Measurements from ENCODE around the gene UBA3. TPM values are rescaled to one million over a fixed set of nuclear protein-coding genes. Genes with fewer than 3 reads are reported as not detected.

Gene UBA3
- total and polyA plus RNA-seq, 2 of the 13 experiments (the other 11 are each of a cell fraction or from before 2014, with no cell fraction given): 40.7 to 49.0 TPM

DNA sequence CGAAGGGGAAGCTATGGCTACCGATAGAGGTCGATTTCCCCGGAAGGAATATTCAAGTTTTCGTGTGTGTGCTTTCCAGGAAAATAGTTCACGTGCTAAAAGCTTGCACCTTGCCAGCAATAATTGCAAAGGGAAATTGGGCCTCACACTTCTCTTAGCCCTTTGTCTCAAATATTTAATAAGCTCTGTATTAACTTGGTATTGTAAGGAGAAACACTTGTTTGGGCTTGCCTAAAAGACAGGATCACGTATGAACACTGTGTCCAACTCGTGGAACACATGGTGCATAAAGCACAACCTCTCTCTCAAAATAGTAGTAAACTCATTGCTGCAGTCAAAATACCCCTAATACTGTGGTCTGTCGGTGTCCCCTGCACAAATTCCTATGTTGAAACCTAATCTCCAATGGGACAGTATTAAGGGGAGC, 27.7 kb downstream of the UBA3 start:
- intact Hi-C loops (cut with micrococcal nuclease; ENCODE audit: unreplicated experiment) (loop anchor here (1.0 to 5.0 kb wide), 2 partner anchors 28 to 40 kb away; partner anchors contain the start of genes EOGT and UBA3), in situ Hi-C loops (cut with HindIII; ENCODE audit: extremely low pct_ligation_motif_present, low pct_unique_long_range_greater_than_20kb) (no loop called here)
- Histone ChIP-seq H2AFZ (ENCODE audit: low read length) (peak overlapping the region; percentile 37), H3K27ac (ENCODE audit: extremely low read length, insufficient read depth, low read length) (peak overlapping the region; percentile 91), H3K4me2 (ENCODE audit: low read depth, low read length) (peak overlapping the region; percentile 89), H3K79me2 (ENCODE audit: insufficient read depth, low read length) (peaks cover 43% of the 10 kb centered on the region), H3K36me3 (replicated peaks in 1 of 2; ENCODE audit: control insufficient read depth in 1 of 2, insufficient read depth in 2 of 2, low read length in 2 of 2) (peaks cover 3 to 25% of the 10 kb centered on the region in 2 experiments; a peak in 3 of 5 replicates), H3K4me3 (replicated peaks in 1 of 3; ENCODE audit: insufficient read depth in 1 of 3, low read depth in 2 of 3, low read length in 3 of 3) (peak overlapping the region; percentile 79 to 95 (median 89)), H3K27me3 (ENCODE audit: control insufficient read depth in 1 of 2, insufficient read depth in 2 of 2, low read length in 2 of 2) (no peaks in the 10 kb centered on the region; a peak in 1 of 5 replicates), H3K9me3 (ENCODE audit: low read length) (no peaks in the 10 kb centered on the region), H3K9ac (ENCODE audit: insufficient read depth, low read depth, low read length) (peak overlapping the region; percentile 98), H3K4me1 (ENCODE audit: insufficient read depth, low read length) (peaks cover 30% of the 10 kb centered on the region), H4K20me1 (ENCODE audit: insufficient read depth, low read length) (peaks cover 13% of the 10 kb centered on the region)
- BruUV-seq (replicated peaks): TSS peak; percentile 97
- ChIA-PET CTCF (ENCODE audit: low intra/inter-chr PET ratio, low total read pairs) (no interaction called here), POLR2A (interaction anchor here (1.1 to 2.0 kb wide), 5 partner anchors 8 to 39 kb away, joined by 3 to 18 read pairs (median 9); partner anchors contain the start of genes ARL6IP5 and EOGT)
- ATAC-seq (no peak; the same call in 1 of the 3 replicates), DNase-seq (ENCODE audit: low spot score) (no peak), FAIRE-seq (no peak)
- 11% methylated on average over 8 of the region's 9 CpGs for WGBS (ENCODE audit: low lambda C conversion rate)
- TF ChIP-seq PAF1 (CRISPR knock-in tag; IDR thresholded peaks at IDR 0.05): no peak
- TF ChIP-seq NR2C2 (CRISPR knock-in tag; IDR thresholded peaks at IDR 0.05; ENCODE audit: borderline replicate concordance): peak; percentile 67; the same call in 1 of the 2 replicates
- TF ChIP-seq, protein P1, sequence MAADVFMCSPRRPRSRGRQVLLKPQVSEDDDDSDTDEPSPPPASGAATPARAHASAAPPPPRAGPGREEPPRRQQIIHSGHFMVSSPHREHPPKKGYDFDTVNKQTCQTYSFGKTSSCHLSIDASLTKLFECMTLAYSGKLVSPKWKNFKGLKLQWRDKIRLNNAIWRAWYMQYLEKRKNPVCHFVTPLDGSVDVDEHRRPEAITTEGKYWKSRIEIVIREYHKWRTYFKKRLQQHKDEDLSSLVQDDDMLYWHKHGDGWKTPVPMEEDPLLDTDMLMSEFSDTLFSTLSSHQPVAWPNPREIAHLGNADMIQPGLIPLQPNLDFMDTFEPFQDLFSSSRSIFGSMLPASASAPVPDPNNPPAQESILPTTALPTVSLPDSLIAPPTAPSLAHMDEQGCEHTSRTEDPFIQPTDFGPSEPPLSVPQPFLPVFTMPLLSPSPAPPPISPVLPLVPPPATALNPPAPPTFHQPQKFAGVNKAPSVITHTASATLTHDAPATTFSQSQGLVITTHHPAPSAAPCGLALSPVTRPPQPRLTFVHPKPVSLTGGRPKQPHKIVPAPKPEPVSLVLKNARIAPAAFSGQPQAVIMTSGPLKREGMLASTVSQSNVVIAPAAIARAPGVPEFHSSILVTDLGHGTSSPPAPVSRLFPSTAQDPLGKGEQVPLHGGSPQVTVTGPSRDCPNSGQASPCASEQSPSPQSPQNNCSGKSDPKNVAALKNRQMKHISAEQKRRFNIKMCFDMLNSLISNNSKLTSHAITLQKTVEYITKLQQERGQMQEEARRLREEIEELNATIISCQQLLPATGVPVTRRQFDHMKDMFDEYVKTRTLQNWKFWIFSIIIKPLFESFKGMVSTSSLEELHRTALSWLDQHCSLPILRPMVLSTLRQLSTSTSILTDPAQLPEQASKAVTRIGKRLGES (CRISPR knock-in tag; IDR thresholded peaks at IDR 0.05; ENCODE audit: borderline replicate concordance): no peak
- 0 out of 2 replicates have a peak, but pooled peaks have one; percentile 7 for TF ChIP-seq ZNF331 (CRISPR knock-in tag; IDR thresholded peaks at IDR 0.05)
- TF ChIP-seq, protein P2, sequence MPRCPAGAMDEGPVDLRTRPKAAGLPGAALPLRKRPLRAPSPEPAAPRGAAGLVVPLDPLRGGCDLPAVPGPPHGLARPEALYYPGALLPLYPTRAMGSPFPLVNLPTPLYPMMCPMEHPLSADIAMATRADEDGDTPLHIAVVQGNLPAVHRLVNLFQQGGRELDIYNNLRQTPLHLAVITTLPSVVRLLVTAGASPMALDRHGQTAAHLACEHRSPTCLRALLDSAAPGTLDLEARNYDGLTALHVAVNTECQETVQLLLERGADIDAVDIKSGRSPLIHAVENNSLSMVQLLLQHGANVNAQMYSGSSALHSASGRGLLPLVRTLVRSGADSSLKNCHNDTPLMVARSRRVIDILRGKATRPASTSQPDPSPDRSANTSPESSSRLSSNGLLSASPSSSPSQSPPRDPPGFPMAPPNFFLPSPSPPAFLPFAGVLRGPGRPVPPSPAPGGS (CRISPR knock-in tag; IDR thresholded peaks at IDR 0.05): 0 out of 2 replicates have a peak, but pooled peaks have one; percentile 35
- TF ChIP-seq, protein P3, sequence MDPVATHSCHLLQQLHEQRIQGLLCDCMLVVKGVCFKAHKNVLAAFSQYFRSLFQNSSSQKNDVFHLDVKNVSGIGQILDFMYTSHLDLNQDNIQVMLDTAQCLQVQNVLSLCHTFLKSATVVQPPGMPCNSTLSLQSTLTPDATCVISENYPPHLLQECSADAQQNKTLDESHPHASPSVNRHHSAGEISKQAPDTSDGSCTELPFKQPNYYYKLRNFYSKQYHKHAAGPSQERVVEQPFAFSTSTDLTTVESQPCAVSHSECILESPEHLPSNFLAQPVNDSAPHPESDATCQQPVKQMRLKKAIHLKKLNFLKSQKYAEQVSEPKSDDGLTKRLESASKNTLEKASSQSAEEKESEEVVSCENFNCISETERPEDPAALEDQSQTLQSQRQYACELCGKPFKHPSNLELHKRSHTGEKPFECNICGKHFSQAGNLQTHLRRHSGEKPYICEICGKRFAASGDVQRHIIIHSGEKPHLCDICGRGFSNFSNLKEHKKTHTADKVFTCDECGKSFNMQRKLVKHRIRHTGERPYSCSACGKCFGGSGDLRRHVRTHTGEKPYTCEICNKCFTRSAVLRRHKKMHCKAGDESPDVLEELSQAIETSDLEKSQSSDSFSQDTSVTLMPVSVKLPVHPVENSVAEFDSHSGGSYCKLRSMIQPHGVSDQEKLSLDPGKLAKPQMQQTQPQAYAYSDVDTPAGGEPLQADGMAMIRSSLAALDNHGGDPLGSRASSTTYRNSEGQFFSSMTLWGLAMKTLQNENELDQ (CRISPR knock-in tag; IDR thresholded peaks at IDR 0.05; ENCODE audit: borderline replicate concordance): no peak
- 0 out of 2 replicates have a peak, but pooled peaks have one; percentile 48 for TF ChIP-seq ZNF34 (CRISPR knock-in tag; IDR thresholded peaks at IDR 0.05; ENCODE audit: borderline replicate concordance)
- TF ChIP-seq ZNF562 (CRISPR knock-in tag; IDR thresholded peaks at IDR 0.05; ENCODE audit: borderline replicate concordance): no peak
- no peak for TF ChIP-seq REPIN1 (CRISPR knock-in tag; IDR thresholded peaks at IDR 0.05; ENCODE audit: borderline replicate concordance, low read depth)
- peak; percentile 89 for TF ChIP-seq BCL6 (CRISPR knock-in tag; IDR thresholded peaks at IDR 0.05)
- TF ChIP-seq RXRB (CRISPR knock-in tag; IDR thresholded peaks at IDR 0.05; ENCODE audit: borderline replicate concordance): peak; percentile 3; the same call in 1 of the 2 replicates
- no peak for TF ChIP-seq ARID2 (CRISPR knock-in tag; IDR thresholded peaks at IDR 0.05; ENCODE audit: borderline replicate concordance)
- no peak for TF ChIP-seq ZNF616 (CRISPR knock-in tag; IDR thresholded peaks at IDR 0.05; ENCODE audit: low read depth)
- 0 out of 2 replicates have a peak, but pooled peaks have one; percentile 1 for TF ChIP-seq ELF4 (CRISPR knock-in tag; IDR thresholded peaks at IDR 0.05; ENCODE audit: borderline replicate concordance)
- TF ChIP-seq ZKSCAN8 (CRISPR knock-in tag; IDR thresholded peaks at IDR 0.05; ENCODE audit: borderline replicate concordance): no peak
- TF ChIP-seq KDM2A (CRISPR knock-in tag; IDR thresholded peaks at IDR 0.05; ENCODE audit: borderline replicate concordance, low read depth): no peak
- no peak for TF ChIP-seq AGO2 (optimal IDR thresholded peaks at IDR 0.05; ENCODE audit: low read depth, low read length)
- TF ChIP-seq ASH2L (IDR thresholded peaks at IDR 0.05; ENCODE audit: insufficient read length, low read depth, low read length): peak; percentile 62
